Measurements from ENCODE around the gene SPIN4.
"Not testable (repeated sequence)": the region's sequence is repeated elsewhere in the genome, so short reads cannot be mapped to it uniquely, and the experiment has no call there.

DNA sequence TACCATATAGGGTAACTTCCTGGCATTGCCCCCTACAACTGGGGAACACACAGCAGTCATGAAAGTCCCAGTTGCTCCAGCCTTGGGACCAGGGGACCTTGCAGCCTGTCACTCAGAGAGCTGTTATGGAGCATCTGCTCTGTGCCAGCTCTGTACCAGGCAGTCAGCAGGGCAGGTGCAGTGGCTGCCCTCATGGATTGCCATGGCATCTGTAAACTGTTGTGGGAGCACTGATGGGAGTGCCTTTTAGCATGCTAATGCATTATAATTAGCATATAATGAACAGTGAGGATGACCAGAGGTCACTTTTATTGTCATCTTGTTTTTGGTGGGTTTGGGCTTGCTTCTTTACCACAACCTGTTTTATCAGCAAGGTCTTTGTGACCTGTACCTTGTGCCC is 33.1 kb upstream of the SPIN4 start:
- TF ChIP-seq, protein P1, sequence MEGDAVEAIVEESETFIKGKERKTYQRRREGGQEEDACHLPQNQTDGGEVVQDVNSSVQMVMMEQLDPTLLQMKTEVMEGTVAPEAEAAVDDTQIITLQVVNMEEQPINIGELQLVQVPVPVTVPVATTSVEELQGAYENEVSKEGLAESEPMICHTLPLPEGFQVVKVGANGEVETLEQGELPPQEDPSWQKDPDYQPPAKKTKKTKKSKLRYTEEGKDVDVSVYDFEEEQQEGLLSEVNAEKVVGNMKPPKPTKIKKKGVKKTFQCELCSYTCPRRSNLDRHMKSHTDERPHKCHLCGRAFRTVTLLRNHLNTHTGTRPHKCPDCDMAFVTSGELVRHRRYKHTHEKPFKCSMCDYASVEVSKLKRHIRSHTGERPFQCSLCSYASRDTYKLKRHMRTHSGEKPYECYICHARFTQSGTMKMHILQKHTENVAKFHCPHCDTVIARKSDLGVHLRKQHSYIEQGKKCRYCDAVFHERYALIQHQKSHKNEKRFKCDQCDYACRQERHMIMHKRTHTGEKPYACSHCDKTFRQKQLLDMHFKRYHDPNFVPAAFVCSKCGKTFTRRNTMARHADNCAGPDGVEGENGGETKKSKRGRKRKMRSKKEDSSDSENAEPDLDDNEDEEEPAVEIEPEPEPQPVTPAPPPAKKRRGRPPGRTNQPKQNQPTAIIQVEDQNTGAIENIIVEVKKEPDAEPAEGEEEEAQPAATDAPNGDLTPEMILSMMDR (IDR thresholded peaks at IDR 0.05 in 4 of 5, conservative IDR thresholded peaks at IDR 0.05 in 1 of 5): not testable (repeated sequence)
- TF ChIP-seq POLR2A (IDR thresholded peaks at IDR 0.05): not testable (repeated sequence)

Measured in gastrocnemius medialis (tissue), 4 donors.